ENCODE data around the gene KIF25.
"Not testable (repeated sequence)": the region's sequence is repeated elsewhere in the genome, so short reads cannot be mapped to it uniquely, and the experiment has no call there.

KIF25 gene

GRCh38 chr6:168064226-168064807 lies 66.8 kb downstream of the KIF25 start:
- no peak for DNase-seq (ENCODE audit: low read depth in 2 of 2)

GRCh38 chr6:168067081-168067759 lies 69.7 kb downstream of the KIF25 start:
- no peak for DNase-seq (ENCODE audit: low read depth in 2 of 2)

GRCh38 chr6:168070804-168071203 lies 73.3 kb downstream of the KIF25 start:
- no peak for DNase-seq (ENCODE audit: low read depth in 2 of 2)

- DNase-seq (ENCODE audit: low read depth in 2 of 2): no peak
These were observed 74.1 kb downstream of the KIF25 start for GRCh38 chr6:168071620-168072019.

GRCh38 chr6:168072261-168072660 lies 74.8 kb downstream of the KIF25 start:
- DNase-seq (ENCODE audit: low read depth in 2 of 2): no peak

GRCh38 chr6:168072730-168073129 lies 75.3 kb downstream of the KIF25 start:
- DNase-seq (ENCODE audit: low read depth in 2 of 2): no peak

GRCh38 chr6:168073937-168074730 lies 76.7 kb downstream of the KIF25 start:
- no peak for DNase-seq (ENCODE audit: low read depth in 2 of 2)

- no peak for DNase-seq (ENCODE audit: low read depth in 2 of 2)
These were observed 77.7 kb downstream of the KIF25 start for GRCh38 chr6:168075216-168075615.

GRCh38 chr6:168075787-168076202 lies 78.3 kb downstream of the KIF25 start:
- DNase-seq (ENCODE audit: low read depth in 2 of 2): no peak

GRCh38 chr6:168077401-168077800 lies 79.9 kb downstream of the KIF25 start:
- not testable (repeated sequence) for DNase-seq (ENCODE audit: low read depth in 2 of 2)

- no peak for DNase-seq (ENCODE audit: low read depth in 2 of 2)
These were observed 80.9 kb downstream of the KIF25 start for GRCh38 chr6:168078175-168078942.

GRCh38 chr6:168078943-168079405 lies 81.5 kb downstream of the KIF25 start, which contains the start of gene FRMD1:
Gene FRMD1 (minus strand): TSS chr6:168079212. CDS start chr6:168079094, 118 bp downstream.
- DNase-seq (ENCODE audit: low read depth in 2 of 2): no peak

GRCh38 chr6:168080393-168081077 lies 83.1 kb downstream of the KIF25 start:
- DNase-seq (ENCODE audit: low read depth in 2 of 2): no peak

GRCh38 chr6:168081858-168082546 lies 84.5 kb downstream of the KIF25 start:
- DNase-seq (ENCODE audit: low read depth in 2 of 2): no peak

GRCh38 chr6:168082860-168083513 lies 85.5 kb downstream of the KIF25 start:
- DNase-seq (ENCODE audit: low read depth in 2 of 2): no peak

- DNase-seq (ENCODE audit: low read depth in 2 of 2): no peak
These were observed 86.0 kb downstream of the KIF25 start for GRCh38 chr6:168083514-168083885.

- no peak for DNase-seq (ENCODE audit: low read depth in 2 of 2)
These were observed 87.1 kb downstream of the KIF25 start for GRCh38 chr6:168084465-168085160.

- no peak for DNase-seq (ENCODE audit: low read depth in 2 of 2)
These were observed 88.6 kb downstream of the KIF25 start for GRCh38 chr6:168086066-168086465.

- DNase-seq (ENCODE audit: low read depth in 2 of 2): no peak
These were observed 89.1 kb downstream of the KIF25 start for GRCh38 chr6:168086616-168087015.
